ENCODE measurements around the gene HBE1.

- TF ChIP-seq CTCF (IDR thresholded peaks at IDR 0.05): no peak
- no peak for TF ChIP-seq POLR2A (IDR thresholded peaks at IDR 0.05)
Observed at GRCh38 chr11:5291207-5291838, 21.6 kb upstream of the HBE1 start.
